Cortex of kidney (tissue), 1 donor: ENCODE measurements around the gene ADAMTS2.

Source experiments
- DNase-seq: peaks from one replicate; lab custom pipeline; 2025; lab: John Stamatoyannopoulos, UW

ADAMTS2 gene

GRCh38 chr5:179371681-179372680 is 26.7 kb upstream of the ADAMTS2 start:
- no peak for DNase-seq

GRCh38 chr5:179371121-179371510 is 25.9 kb upstream of the ADAMTS2 start:
- DNase-seq, result no peak

- DNase-seq, result no peak
These were observed 25.3 kb upstream of the ADAMTS2 start for GRCh38 chr5:179370490-179371120.

- DNase-seq, result no peak
These were observed 24.2 kb upstream of the ADAMTS2 start for GRCh38 chr5:179369530-179369884.

- no peak for DNase-seq
These were observed 23.7 kb upstream of the ADAMTS2 start for GRCh38 chr5:179368806-179369529.

GRCh38 chr5:179368126-179368805 is 23.0 kb upstream of the ADAMTS2 start:
- DNase-seq, result no peak

- no peak for DNase-seq
These were observed 22.2 kb upstream of the ADAMTS2 start for GRCh38 chr5:179367491-179367890.

- no peak for DNase-seq
These were observed 17.1 kb upstream of the ADAMTS2 start for GRCh38 chr5:179362355-179362754.

GRCh38 chr5:179361037-179361603 is 15.9 kb upstream of the ADAMTS2 start:
- DNase-seq, result no peak

GRCh38 chr5:179357031-179357430 is 11.8 kb upstream of the ADAMTS2 start:
- no peak for DNase-seq

- no peak for DNase-seq
These were observed 11.0 kb upstream of the ADAMTS2 start for GRCh38 chr5:179355976-179356974.

- no peak for DNase-seq
These were observed 9.1 kb upstream of the ADAMTS2 start for GRCh38 chr5:179354305-179354882.

GRCh38 chr5:179348843-179349242 is 3.6 kb upstream of the ADAMTS2 start:
- no peak for DNase-seq

GRCh38 chr5:179348011-179348530 is 2.8 kb upstream of the ADAMTS2 start:
- DNase-seq, result no peak

- no peak for DNase-seq
These were observed 2.3 kb upstream of the ADAMTS2 start for GRCh38 chr5:179347581-179347980.

GRCh38 chr5:179346875-179347274 is 1.6 kb upstream of the ADAMTS2 start:
- DNase-seq, result no peak

GRCh38 chr5:179346401-179346800 is 1.1 kb upstream of the ADAMTS2 start:
- no peak for DNase-seq

- DNase-seq, result no peak
These were observed 153 bp downstream of the ADAMTS2 start for GRCh38 chr5:179345183-179345432.

- DNase-seq, result no peak
These were observed 654 bp downstream of the ADAMTS2 start for GRCh38 chr5:179344431-179345182.
